ENCODE results near the gene CCDC88C. TPM values are rescaled to one million over a fixed set of nuclear protein-coding genes. Genes with fewer than 3 reads are reported as not detected.
"Not testable (repeated sequence)": the region's sequence is repeated elsewhere in the genome, so short reads cannot be mapped to it uniquely, and the experiment has no call there.

The CCDC88C gene
- polyA plus RNA-seq, 6 donors from 2014 or later: 13.5 to 35.0 (median 15.8) TPM

DNA sequence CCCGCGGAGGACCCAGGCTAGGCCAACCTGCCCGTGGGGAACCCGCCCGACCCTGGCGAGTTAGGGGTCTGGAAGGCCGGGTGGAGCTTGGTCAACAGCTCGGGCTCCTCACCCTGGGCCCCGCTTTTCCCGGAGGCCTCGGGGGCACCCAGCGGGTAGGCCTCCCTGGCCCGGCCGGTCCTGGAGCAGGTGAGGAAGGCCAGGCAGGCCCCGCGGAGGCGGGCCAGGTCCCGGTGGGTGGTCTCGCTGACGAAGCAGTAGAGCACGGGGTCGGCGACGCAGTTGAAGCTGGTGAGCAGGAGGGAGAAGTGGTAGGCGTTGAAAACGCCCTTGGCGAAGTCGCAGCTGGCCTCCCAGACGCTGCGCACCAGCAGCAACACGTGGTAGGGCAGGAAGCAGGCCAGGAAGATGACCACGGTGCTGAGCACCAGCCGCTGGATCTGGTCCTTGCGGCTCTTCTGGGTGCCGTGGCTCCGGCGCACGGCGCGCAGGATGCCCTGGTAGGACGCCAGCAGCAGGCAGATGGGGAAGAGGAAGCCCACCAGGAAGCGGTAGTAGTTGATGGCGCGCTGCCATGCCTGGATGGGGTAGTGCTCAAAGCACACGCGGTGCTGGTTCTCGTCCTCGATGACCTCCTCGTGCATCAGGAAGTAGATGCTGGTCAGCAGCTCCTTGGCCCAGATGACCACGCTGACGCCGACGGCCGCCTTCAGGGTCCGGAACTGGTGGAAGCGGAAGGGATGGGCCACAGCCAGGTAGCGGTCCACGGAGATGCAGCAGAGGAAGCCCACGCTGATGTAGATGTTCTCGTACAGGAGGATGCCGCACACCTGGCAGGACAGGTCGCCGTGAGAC, 183.5 kb downstream of the CCDC88C start:
- H3K36me3 Mint-ChIP-seq: no peaks in the 10 kb centered on the region
- DNase-seq (no peak), ATAC-seq (ENCODE audit: low read depth in 2 of 2) (no peak)
- H3K9me3 Mint-ChIP-seq: no peaks in the 10 kb centered on the region
- H3K4me1 Mint-ChIP-seq: peaks cover 29 to 55% (median 45%) of the 10 kb centered on the region in 3 donors
- peak overlapping the region in 1 of 8 donors; percentile 41 for H3K4me3 Mint-ChIP-seq
- H3K27ac Mint-ChIP-seq: no peak overlapping the region
- H3K27me3 Mint-ChIP-seq: no peaks in the 10 kb centered on the region

DNA sequence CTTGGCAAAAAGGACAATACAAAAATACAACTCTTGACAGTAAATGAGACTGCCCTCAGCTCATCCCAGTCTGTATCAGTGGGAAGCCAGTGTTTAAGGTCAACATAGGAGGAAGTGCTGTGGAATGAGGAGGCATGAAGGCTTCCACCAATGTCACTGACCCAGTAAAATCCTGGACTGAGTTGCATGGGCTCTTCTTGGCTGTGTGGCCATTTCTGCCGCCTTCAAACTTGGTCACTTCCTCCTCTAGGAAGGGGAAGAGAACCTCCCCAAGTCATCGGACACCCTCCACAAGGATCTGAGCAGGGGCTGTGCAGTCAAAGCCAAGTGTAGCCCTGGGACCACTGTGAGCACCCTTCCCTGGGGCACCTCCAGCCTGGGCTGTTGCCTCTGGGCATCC, 185.0 kb downstream of the CCDC88C start:
- Mint-ChIP-seq H3K9me3 (no peaks in the 10 kb centered on the region), H3K27ac (peak overlapping the region in 3 of 6 donors; percentile 20 to 47 (median 20)), H3K4me1 (peaks cover 39 to 66% (median 52%) of the 10 kb centered on the region in 3 donors), H3K36me3 (no peaks in the 10 kb centered on the region), H3K4me3 (no peak overlapping the region), H3K27me3 (no peaks in the 10 kb centered on the region)
- ATAC-seq (ENCODE audit: low read depth in 2 of 2): no peak
- DNase-seq: no peak

GRCh38 chr14:91232052-91232451, 185.6 kb downstream of the CCDC88C start:
- no peaks in the 10 kb centered on the region for H3K36me3 Mint-ChIP-seq
- ATAC-seq (ENCODE audit: low read depth in 2 of 2): no peak
- DNase-seq: no peak
- H3K4me1 Mint-ChIP-seq: peaks cover 42 to 72% (median 54%) of the 10 kb centered on the region in 3 donors
- peak overlapping the region in 1 of 8 donors; percentile 19 for H3K4me3 Mint-ChIP-seq
- H3K9me3 Mint-ChIP-seq: no peaks in the 10 kb centered on the region
- no peaks in the 10 kb centered on the region for H3K27me3 Mint-ChIP-seq
- peak overlapping the region in 2 of 6 donors; percentile 20 to 47 for H3K27ac Mint-ChIP-seq

DNA sequence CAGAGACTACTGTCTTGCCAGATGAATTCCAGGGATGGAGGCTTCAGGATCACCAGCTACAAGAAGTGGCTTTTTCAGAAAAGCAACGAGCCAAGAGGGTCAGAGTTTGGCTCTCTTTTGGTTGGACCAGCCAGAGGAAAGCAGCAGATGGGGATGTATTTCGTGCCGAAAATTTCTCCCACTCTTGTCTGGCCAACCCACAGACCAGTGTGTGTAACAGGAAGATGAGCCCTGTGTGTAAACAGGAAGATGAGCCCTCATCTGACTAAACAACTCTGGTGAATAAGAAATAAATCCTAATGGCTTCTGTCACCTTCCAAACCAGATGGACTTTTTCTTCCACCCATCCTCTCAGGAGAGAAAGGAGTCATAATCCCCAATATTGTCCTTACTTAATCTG, 186.2 kb downstream of the CCDC88C start:
- peaks cover 48 to 78% (median 60%) of the 10 kb centered on the region in 3 donors for H3K4me1 Mint-ChIP-seq
- ATAC-seq (ENCODE audit: low read depth in 2 of 2) (no peak), DNase-seq (no peak)
- no peaks in the 10 kb centered on the region for H3K27me3 Mint-ChIP-seq
- H3K27ac Mint-ChIP-seq: peak overlapping the region in 1 of 6 donors; percentile 36
- H3K36me3 Mint-ChIP-seq: no peaks in the 10 kb centered on the region
- H3K9me3 Mint-ChIP-seq: no peaks in the 10 kb centered on the region
- peak overlapping the region in 1 of 8 donors; percentile 6 for H3K4me3 Mint-ChIP-seq

DNA sequence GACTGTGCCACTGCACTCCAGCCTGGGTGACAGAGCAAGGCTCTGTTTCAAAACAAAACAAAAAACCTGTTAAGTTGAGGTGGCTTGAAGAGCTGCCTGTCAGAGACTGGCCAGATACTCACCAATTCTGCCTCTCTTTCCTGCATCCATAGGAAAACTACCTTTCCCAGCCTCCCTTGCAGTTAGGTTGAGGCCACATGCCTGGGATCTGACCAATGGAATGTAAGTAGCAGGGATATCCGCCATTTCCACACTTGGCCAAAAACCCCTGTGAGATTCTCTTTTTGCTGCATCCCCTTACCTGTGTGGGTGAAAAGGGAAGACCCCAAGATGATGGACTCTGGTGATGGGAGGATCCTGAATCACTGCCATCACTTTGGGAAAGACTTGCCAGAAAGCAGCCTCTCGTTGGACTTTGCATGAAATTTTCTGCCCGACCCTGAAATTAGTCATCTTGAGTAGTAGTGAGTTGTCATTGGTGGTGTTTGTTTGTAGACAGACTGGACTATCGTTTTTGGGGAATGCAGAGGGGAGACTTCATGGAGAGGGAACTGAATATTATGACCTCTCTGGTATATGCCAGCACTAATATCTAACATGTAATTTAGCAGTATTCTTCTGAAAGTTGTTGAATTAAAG, 187.1 kb downstream of the CCDC88C start:
- H3K9me3 Mint-ChIP-seq: no peaks in the 10 kb centered on the region
- no peak for DNase-seq
- peak overlapping the region in 3 of 6 donors; percentile 46 to 86 (median 80) for H3K27ac Mint-ChIP-seq
- no peaks in the 10 kb centered on the region for H3K36me3 Mint-ChIP-seq
- ATAC-seq (ENCODE audit: low read depth in 2 of 2): no peak
- peaks cover 55 to 85% (median 67%) of the 10 kb centered on the region in 3 donors for H3K4me1 Mint-ChIP-seq
- H3K27me3 Mint-ChIP-seq: no peaks in the 10 kb centered on the region
- peak overlapping the region in 4 of 8 donors; percentile 41 to 86 (median 70) for H3K4me3 Mint-ChIP-seq

GRCh38 chr14:91229743-91230200, 187.8 kb downstream of the CCDC88C start:
- peak; percentile 59 for DNase-seq
- H3K36me3 Mint-ChIP-seq: no peaks in the 10 kb centered on the region
- no peaks in the 10 kb centered on the region for H3K27me3 Mint-ChIP-seq

GRCh38 chr14:91229005-91229382, 188.6 kb downstream of the CCDC88C start:
- ATAC-seq (ENCODE audit: low read depth in 2 of 2) (no peak), DNase-seq (no peak)
- no peaks in the 10 kb centered on the region for H3K27me3 Mint-ChIP-seq
- peak overlapping the region in 5 of 8 donors; percentile 21 to 72 (median 61) for H3K4me3 Mint-ChIP-seq
- H3K4me1 Mint-ChIP-seq: peaks cover 52 to 83% (median 61%) of the 10 kb centered on the region in 3 donors
- no peaks in the 10 kb centered on the region for H3K9me3 Mint-ChIP-seq
- H3K36me3 Mint-ChIP-seq: no peaks in the 10 kb centered on the region
- H3K27ac Mint-ChIP-seq: peak overlapping the region in 4 of 6 donors; percentile 52 to 81 (median 56)

More at GRCh38 chr14:91229743-91230200, 187.8 kb downstream of the CCDC88C start:
- Mint-ChIP-seq H3K27ac (peak overlapping the region in 5 of 6 donors; percentile 24 to 86 (median 57)), H3K4me1 (peaks cover 55 to 85% (median 67%) of the 10 kb centered on the region in 3 donors), H3K9me3 (no peaks in the 10 kb centered on the region), H3K4me3 (peak overlapping the region in 7 of 8 donors; percentile 7 to 86 (median 69))
- peak; percentile 74 to 82 for ATAC-seq (ENCODE audit: low read depth in 2 of 2)

DNA sequence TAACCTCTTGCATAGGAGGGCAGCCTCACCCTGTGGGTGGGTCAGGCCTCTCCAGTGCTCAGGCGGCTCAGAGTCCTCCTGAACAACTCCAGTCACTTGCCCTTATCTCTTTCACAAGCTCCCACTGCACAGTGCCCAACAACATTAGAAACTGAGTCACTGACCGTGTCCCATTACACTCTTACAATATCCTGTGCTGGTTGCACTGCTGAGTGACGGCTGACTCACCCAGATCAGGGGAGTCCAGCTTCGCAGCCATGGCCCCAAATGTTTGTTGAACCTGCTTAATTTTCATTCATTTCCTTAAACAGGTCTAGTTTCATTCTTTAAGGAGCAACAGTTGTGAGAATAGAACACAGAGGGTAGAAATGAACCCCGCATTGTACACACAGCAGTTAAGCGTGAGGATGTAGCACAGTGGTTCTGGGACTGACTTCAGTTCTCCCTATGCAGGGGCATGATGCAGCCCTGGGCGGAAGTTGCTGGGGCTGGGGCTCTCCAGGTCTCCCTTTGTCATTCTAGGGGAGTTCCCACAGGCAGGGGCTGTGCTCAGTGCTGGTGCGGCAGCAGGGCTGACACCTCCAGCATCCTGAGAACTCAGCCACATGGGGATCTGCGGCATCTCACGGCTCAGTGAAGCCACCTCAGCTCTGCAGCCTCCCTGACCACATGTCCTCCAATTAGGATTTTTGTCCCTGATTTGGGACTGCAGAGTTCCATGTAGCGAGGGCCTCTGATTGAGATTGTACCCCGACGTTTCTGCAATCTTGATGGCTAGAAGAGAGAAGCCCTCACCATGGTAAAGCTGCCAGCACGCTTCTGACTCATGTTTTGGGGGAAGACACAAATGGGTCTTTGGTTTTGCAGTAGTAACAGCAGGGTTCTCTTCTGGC, 189.3 kb downstream of the CCDC88C start:
- Mint-ChIP-seq H3K4me1 (peaks cover 53 to 83% (median 60%) of the 10 kb centered on the region in 3 donors), H3K4me3 (peak overlapping the region in 2 of 8 donors; percentile 21 to 72), H3K9me3 (no peaks in the 10 kb centered on the region), H3K27me3 (no peaks in the 10 kb centered on the region), H3K36me3 (peaks cover 0 to 4% of the 10 kb centered on the region in 2 donors), H3K27ac (peak overlapping the region in 4 of 6 donors; percentile 52 to 96 (median 69))
- ATAC-seq (ENCODE audit: low read depth in 2 of 2) (peak; percentile 70 to 84), DNase-seq (no peak)

DNA sequence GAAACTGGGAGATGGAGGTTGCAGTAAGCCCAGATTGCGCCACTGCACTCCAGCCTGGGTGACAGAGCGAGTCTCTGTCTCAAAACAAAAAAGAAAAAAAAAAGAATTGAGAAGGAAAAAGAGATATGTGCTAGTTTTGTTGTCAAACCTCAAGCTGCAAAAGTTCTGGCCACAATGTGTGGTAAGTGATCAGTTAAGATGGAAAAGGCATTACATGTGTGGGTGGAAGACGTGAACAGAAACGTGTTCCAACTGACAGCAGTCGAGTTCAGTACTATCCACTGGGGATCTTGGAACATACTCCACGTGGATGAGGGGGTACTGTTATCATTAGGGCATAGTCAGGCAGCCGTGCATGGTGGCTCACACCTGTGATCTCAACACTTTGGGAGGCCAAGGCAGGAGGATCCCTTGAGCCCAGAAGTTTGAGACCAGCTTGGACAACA, 190.4 kb downstream of the CCDC88C start:
- peaks cover 0 to 9% of the 10 kb centered on the region in 2 donors for H3K36me3 Mint-ChIP-seq
- no peak for ATAC-seq (ENCODE audit: low read depth in 2 of 2)
- peak overlapping the region in 3 of 8 donors; percentile 24 to 65 (median 35) for H3K4me3 Mint-ChIP-seq
- DNase-seq: no peak
- H3K27me3 Mint-ChIP-seq: no peaks in the 10 kb centered on the region
- H3K27ac Mint-ChIP-seq: peak overlapping the region in 2 of 6 donors; percentile 38 to 43
- peaks cover 52 to 74% (median 55%) of the 10 kb centered on the region in 3 donors for H3K4me1 Mint-ChIP-seq
- H3K9me3 Mint-ChIP-seq: no peaks in the 10 kb centered on the region

GRCh38 chr14:91226360-91226759, 191.3 kb downstream of the CCDC88C start:
- ATAC-seq (ENCODE audit: low read depth in 2 of 2); DNase-seq; H3K27me3 Mint-ChIP-seq; H3K9me3 Mint-ChIP-seq: not testable (repeated sequence)
- peaks cover 0 to 11% of the 10 kb centered on the region in 2 donors for H3K36me3 Mint-ChIP-seq
- peak overlapping the region in 1 of 8 donors; percentile 65 for H3K4me3 Mint-ChIP-seq
- peaks cover 51 to 66% (median 53%) of the 10 kb centered on the region in 3 donors for H3K4me1 Mint-ChIP-seq
- H3K27ac Mint-ChIP-seq: peak overlapping the region in 2 of 6 donors; percentile 30 to 60

DNA sequence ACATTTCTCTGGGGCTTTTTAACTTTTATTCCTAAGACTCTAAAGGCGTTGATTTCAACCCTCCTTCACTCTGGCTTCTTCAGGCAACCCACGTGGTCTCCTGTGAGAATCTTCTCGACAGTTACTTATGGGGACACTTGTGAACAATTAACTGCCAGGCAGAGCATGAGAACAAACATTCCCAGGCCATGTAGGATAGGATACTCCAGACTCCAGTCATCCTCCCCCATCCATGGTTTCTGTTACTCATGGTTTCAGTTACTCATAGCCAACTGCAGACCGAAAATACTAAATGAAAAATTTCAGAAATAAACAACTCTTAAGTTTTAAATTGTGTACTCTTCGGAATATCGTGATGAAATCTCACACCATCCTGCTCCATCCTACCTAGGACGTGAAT, 192.6 kb downstream of the CCDC88C start:
- Mint-ChIP-seq H3K9me3 (no peaks in the 10 kb centered on the region), H3K27me3 (no peaks in the 10 kb centered on the region), H3K36me3 (peaks cover 0 to 17% of the 10 kb centered on the region in 2 donors), H3K27ac (peak overlapping the region in 1 of 6 donors; percentile 55), H3K4me1 (peaks cover 41 to 59% (median 45%) of the 10 kb centered on the region in 3 donors), H3K4me3 (no peak overlapping the region)
- ATAC-seq (ENCODE audit: low read depth in 2 of 2): no peak
- DNase-seq: no peak

- no peaks in the 10 kb centered on the region for H3K9me3 Mint-ChIP-seq
- DNase-seq (no peak), ATAC-seq (ENCODE audit: low read depth in 2 of 2) (no peak)
- no peaks in the 10 kb centered on the region for H3K27me3 Mint-ChIP-seq
- no peak overlapping the region for H3K4me3 Mint-ChIP-seq
- H3K4me1 Mint-ChIP-seq: peaks cover 26 to 41% (median 27%) of the 10 kb centered on the region in 3 donors
- H3K36me3 Mint-ChIP-seq: peaks cover 0 to 17% of the 10 kb centered on the region in 2 donors
- peak overlapping the region; percentile 1 to 70 (median 32) for H3K27ac Mint-ChIP-seq
These were observed 194.4 kb downstream of the CCDC88C start for GRCh38 chr14:91223028-91223783.
